ENCODE data around the gene MEPCE. TPM values are rescaled to one million over a fixed set of nuclear protein-coding genes. Genes with fewer than 3 reads are reported as not detected.
A peak's percentile ranks its signal among the peaks of the same experiment; 100 is the strongest.

MEPCE gene
- total and polyA plus RNA-seq, 9 of the 15 experiments (the other 6 are each of a cell fraction or from before 2014, with no cell fraction given): 10.9 to 76.3 (median 44.1) TPM

GRCh38 chr7:100428967-100429636 lies 529 bp upstream of the MEPCE start (continued):
- TF ChIP-seq ATF2 (CRISPR knock-in tag; IDR thresholded peaks at IDR 0.05) (no peak), ZNF766 (CRISPR knock-in tag; conservative IDR thresholded peaks at IDR 0.05) (no peak), POLR2AphosphoS2 (IDR thresholded peaks at IDR 0.05; ENCODE audit: low read length) (peak; percentile 87; the same call in 1 of the 2 replicates), POLR3G (IDR thresholded peaks at IDR 0.05; ENCODE audit: extremely low read depth, insufficient read length, insufficient replicate concordance) (no peak), ZBTB12 (CRISPR knock-in tag; IDR thresholded peaks at IDR 0.05) (peak; percentile 77), MAFK (IDR thresholded peaks at IDR 0.05; ENCODE audit: low read length) (peak; percentile 64), CBX5 (IDR thresholded peaks at IDR 0.05; ENCODE audit: borderline replicate concordance, low read depth) (no peak), GABPA (tag; conservative IDR thresholded peaks at IDR 0.05; ENCODE audit: low read depth) (no peak), WHSC1 (IDR thresholded peaks at IDR 0.05; ENCODE audit: low read length) (no peak), MTF1 (CRISPR knock-in tag; IDR thresholded peaks at IDR 0.05; ENCODE audit: borderline replicate concordance) (no peak), HSF4 (CRISPR knock-in tag; IDR thresholded peaks at IDR 0.05; ENCODE audit: borderline replicate concordance) (no peak), CEBPG (CRISPR knock-in tag; IDR thresholded peaks at IDR 0.05) (no peak), CEBPG (tag; conservative IDR thresholded peaks at IDR 0.05 in 1 of 2, IDR thresholded peaks at IDR 0.05 in 1 of 2) (no peak), SIX5 (IDR thresholded peaks at IDR 0.05; ENCODE audit: borderline replicate concordance in 1 of 2, insufficient read depth in 1 of 2, low read depth in 1 of 2, low read length in 2 of 2) (no peak), ZNF165 (CRISPR knock-in tag; IDR thresholded peaks at IDR 0.05; ENCODE audit: borderline replicate concordance) (no peak), HMBOX1 (IDR thresholded peaks at IDR 0.05) (no peak), ZNF431 (CRISPR knock-in tag; IDR thresholded peaks at IDR 0.05) (no peak), TEAD1 (CRISPR knock-in tag; IDR thresholded peaks at IDR 0.05) (peak in 1 of 2 experiments; percentile 18; a peak in 2 of 4 replicates), IRF1 (CRISPR knock-in tag; IDR thresholded peaks at IDR 0.05; ENCODE audit: borderline replicate concordance) (no peak)
- TF ChIP-seq, protein P1, sequence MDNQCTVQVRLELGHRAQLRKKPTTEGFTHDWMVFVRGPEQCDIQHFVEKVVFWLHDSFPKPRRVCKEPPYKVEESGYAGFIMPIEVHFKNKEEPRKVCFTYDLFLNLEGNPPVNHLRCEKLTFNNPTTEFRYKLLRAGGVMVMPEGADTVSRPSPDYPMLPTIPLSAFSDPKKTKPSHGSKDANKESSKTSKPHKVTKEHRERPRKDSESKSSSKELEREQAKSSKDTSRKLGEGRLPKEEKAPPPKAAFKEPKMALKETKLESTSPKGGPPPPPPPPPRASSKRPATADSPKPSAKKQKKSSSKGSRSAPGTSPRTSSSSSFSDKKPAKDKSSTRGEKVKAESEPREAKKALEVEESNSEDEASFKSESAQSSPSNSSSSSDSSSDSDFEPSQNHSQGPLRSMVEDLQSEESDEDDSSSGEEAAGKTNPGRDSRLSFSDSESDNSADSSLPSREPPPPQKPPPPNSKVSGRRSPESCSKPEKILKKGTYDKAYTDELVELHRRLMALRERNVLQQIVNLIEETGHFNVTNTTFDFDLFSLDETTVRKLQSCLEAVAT (IDR thresholded peaks at IDR 0.05): peak; percentile 49 to 67; a peak in 3 of 4 replicates
- TF ChIP-seq, protein P2, sequence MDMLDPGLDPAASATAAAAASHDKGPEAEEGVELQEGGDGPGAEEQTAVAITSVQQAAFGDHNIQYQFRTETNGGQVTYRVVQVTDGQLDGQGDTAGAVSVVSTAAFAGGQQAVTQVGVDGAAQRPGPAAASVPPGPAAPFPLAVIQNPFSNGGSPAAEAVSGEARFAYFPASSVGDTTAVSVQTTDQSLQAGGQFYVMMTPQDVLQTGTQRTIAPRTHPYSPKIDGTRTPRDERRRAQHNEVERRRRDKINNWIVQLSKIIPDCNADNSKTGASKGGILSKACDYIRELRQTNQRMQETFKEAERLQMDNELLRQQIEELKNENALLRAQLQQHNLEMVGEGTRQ (CRISPR knock-in tag; IDR thresholded peaks at IDR 0.05): peak; percentile 94
